ENCODE measurements around the gene TRIM9.
A peak's percentile ranks its signal among the peaks of the same experiment; 100 is the strongest.

Gene TRIM9

DNA sequence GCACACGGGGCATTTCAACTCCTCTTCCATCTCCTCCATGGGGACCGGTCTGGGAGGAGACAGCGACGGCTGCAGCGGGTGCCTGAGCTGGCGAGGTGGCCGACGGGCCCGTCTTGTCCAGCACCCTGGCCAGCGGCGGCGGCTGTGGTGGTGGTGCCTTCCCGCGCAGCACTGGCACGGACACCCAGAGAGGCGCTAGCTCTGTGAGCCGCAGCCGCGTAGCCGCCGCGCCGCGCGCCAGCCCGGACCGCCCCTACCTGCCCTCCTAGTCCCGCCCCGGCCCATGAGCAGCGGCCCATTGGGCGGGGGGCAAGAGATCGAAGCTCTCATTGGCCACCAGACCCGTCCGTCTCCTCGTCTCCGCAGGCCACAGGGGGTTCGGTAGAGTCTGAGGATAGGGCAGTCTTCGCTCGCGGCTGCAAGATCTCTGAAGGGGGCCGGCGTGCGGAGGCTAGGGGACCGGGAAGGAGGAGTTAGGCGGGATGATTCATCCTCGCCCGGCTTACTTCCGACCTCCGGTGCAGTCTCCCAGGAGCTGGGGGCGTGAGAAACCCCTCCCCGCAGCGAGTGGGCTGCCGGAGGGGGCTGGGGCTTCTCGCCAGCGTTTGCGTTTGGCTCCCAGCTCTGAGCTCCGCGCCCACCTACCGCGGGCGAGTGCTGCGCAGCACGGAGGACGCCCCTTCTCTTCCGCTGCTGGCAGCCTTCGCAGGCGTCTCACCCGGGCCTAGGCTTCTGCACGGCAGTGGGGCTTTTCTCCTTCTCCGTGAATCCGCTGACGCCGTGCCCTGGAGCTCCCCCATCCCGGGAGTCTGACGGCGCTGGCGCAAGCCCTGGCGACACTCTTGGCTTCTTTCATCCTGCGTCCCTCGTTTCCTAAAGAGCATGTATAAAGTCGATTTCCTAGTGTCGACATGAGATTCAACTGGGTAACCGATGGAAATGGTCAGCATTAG is at the start of gene TRIM9:
Gene TRIM9, minus strand, starts transcription at position 205 of the 953 bp plus-strand sequence. Its CDS starts 166 bp downstream, at position 39.
- peak; percentile 97 to 98 for ATAC-seq

DNA sequence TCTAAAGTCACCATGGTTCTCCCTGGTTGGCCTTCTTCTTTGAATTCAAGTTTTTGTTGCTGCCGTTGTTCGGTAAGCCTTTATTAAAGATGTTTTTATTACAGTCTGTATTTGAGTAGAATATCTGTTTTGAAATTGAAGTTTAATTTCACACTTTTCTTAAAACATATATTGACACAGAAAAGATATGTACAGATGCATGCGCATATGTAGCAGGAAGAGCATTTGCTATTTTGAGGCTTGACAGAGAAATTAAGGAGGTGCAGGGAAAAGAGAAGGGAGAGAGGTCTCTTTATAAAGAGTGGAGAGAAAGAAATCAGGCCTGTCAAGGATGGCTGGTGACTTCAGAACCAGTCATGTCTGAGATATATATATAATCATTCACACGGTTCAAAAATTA is 46.0 kb upstream of the TRIM9 start:
- ATAC-seq, result no peak

DNA sequence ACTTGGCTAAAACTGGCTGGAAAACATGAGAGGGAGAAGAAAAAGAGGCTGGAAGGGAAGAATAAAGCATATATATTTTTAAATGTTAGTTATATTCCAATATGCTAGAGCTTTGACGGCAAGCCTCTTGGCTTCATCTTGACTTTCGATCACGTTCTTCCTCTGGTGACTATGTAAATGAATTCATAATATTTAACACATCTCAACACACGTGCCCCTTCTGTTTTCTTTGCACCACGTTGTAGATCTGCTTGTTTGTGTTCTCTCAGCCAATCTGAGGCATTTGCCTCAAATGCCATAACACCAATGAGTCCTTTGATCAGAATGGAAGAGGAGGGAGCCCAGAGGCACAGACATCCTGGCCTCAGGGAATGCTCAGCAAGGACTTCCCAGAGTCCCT is 45.4 kb upstream of the TRIM9 start:
- ATAC-seq, result no peak

DNA sequence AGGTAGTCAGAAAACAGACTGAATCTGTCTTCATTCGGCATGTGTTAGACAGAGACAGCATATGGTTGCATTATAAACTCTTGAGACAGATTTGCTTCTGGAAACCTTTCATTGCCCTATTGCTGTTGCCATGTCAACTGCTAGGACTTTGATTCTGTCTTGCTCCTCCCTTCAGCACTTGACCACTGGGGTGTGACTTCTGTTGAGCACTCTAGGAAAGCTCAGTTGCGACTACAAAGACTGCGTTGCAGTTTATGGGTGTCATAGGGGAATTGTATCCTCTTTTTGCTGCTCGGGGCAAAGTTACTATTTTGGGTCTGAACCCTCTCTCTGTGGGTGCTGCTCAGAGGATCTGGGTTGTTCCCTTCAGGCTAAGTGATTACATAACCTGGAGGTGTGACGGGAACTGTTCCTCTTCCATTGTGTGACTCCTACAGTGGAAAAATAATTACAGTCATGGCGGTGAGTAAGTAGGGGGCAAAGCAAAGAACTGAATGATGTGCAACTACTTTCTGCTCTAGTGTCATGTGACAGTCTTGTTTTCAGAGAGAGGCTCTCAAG is 44.3 kb upstream of the TRIM9 start:
- no peak for ATAC-seq

DNA sequence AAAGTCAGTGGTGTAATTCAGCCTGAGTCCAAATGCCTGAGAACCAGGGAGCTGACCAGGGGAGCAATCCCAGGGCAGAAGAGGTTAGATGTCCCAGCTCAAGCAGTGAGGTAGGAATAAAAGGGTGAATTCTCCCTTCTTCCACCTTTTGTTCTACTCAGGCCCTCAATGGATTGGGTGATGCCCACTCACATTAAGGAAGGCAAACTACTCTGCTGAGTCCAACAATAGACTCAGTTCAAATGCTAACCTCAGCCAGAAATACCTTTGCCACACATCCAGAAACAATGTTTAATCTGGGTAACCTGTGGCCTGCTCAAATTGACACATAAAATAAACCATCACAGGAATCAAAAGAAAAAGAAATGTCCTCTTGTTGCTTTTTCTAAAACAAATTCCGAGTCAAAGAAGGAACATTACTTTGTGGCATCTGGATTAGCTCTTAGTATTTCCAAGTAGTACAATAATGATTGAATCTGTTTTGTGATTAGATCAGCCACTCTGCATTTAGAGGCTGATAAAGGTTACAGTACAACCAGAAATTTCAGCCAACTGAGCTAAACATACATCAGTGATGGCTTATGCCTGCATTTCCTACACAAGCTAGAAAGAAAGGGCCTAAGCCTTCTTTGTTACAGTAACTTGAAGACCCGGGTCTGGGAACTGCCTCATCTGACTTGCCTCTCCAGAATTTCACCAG is 43.6 kb upstream of the TRIM9 start:
- ATAC-seq, result no peak

DNA sequence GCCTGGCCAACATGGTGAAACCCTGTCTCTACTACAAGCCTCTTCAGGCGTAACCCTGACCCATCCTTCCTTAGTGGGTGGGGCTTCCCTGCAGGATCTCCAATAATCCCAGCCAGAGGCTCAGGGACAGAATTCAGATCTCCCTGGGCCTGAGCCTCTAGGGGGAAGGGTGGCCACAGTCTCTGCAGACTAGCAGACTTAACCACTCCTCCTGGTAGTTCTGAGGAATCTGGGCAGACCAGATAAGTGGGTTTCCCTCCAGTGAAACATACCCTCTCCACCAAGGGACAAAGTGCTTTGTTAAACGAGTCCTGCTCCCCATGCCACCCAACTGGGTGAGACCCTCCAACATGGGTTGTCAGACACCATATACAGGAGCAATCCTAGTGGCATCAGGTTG is 36.6 kb upstream of the TRIM9 start:
- ATAC-seq, result no peak

DNA sequence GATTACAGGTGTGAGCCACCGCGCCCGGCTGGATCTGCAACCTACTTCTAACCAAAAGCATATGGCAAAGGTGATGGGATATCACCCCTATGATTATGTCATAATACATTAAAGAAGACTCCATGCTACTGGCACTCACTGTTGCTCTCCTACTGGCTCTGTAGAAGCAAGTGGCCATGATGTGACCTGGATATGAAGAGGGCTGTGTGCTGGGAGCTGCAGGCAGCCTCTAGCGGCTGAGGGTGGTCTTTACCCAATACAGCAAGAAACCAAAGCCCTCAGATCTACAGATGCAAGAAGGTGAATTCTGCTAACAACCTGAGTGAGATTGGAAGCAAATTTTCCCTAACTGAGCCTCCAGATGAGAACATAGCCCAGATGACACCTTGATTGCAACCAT is 34.2 kb upstream of the TRIM9 start:
- ATAC-seq, result no peak

DNA sequence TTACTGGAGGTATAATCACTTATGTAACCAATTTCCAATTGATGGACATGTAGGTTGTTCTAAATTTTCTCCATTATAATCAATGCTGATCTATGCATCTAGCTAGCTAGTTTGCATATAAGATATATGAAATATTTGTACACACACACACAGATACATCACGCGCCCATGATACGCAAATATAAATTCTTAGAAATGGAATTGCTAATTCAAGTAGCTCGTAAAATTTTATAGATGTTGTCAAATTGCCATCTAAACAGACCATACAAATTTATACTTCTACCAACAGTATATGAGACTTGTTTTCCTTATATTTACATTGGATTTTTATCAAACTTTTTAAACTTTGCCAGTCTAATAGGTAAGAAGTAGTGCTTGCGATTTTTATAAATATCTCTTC is 29.1 kb upstream of the TRIM9 start:
- no peak for ATAC-seq

DNA sequence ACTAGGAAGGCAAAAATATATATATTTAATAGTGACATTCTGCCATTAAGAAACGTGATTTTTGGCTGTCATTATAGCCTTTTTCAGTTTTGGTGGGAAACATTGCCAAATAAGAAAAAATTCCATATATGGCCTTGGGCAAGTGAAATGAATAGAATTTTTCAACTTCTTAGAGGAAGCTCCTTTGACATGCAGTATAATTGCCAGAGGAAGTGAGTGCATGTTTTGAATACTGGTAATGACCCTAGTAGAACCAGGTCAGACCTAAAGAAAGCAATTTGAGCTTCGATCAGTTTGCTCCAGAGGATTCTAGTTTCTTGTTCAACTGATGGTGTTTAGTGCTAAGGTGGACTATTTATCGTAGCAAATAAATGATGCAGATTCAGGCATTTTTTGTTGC is 26.2 kb upstream of the TRIM9 start:
- ATAC-seq, result no peak

DNA sequence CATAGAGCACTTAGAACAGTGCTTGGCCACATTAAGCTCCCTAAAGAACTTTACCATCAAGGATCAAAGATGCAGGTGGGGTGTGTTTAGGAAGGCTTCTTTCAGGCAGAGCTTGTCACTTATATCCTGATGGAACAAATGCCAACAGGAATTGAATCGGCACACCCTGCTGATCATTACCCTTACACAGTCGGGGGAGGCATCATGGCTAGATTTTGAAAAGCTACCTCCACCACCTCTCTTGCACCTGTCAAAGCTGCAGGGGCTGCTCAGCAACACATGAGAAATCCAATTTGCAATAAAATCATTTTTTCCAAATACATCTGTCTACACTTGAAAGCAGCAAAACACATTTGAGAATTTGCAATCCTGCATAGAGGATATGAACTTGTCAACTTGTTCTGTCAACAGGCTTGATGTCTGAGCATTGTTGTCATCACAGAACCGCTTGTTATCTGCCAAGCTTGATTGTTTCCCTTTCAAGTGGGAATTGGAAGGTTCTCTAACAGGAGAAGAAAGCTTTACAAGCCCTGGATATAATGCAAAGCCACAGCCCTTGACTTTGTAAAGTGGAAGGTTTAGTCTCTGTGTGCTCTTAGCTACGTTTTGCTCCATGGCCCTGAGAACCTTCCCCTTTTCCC is 24.6 kb upstream of the TRIM9 start:
- no peak for ATAC-seq

DNA sequence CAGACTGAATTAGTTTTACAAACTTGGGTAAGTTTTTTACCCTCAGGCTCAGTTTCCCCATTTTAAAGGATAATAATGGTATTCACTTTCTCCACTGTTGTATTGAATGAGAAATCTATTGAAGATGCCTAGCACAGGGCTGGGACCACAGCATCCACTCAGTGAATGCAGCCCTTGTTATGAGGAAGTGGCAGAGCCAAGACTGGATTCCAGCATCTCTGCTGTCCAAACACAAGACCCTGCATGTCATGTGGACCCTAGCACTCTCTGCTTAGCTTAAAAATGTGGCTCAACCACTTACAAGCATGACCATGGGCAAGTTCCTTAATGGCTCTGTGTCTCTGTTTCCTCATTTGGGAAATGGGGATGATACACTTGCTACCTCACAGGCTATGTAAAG is 24.1 kb upstream of the TRIM9 start:
- no peak for ATAC-seq

DNA sequence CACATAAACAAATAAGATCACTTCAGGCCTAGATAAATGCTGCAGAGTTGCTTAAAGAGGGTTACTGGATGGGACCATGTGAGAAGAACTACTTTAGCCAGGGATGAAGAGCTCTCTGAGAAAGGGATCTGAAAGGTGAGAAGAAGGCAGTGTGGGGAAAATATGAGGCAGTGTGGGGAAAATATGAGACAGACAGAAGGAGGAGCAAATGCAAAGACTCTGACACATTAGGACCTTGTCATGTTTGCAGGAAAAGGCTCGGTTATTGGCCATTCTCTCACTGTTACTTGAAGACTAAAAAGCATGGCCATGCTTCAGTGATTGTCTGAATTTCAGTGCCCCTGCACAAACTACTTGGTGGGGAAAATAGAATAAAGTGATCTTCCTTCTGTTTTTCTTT is 22.7 kb upstream of the TRIM9 start:
- ATAC-seq, result no peak

DNA sequence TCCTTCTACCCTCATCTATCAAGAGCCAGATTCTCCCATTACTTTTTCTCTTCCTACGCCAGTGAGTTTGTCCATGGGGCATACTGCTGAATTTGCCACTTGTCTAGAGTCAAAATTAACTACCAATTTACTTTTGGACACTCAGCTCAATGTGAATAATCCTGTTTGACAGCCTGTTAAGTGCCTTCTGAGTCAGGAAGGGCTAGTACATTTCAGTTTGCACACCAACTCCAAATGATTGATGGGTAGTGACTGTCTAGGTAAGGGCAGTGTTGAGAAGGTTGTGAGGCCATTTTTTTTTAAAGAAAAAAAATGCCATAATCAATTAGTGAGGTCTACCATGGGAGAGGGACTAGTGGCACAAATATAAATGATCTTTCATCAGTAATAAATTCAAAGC is 21.8 kb upstream of the TRIM9 start:
- no peak for ATAC-seq

DNA sequence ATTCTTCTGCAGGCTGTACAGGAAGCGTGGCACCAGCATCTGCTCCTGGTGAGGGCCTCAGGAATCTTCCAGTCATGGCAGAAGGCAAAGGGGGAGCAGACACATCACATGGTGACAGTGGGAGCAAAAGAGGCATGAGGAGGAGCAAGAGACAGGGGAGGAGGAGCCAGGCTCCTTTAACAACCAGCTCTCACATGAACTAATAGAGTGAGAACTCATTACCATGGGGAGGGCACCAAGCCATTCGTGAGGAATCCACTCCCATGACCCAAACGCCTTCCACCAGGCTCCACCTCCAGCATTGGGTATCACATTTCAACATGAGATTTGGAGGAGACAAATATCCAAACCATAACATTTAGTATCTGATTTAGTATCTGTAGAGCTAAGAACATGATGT is 14.7 kb upstream of the TRIM9 start:
- no peak for ATAC-seq

DNA sequence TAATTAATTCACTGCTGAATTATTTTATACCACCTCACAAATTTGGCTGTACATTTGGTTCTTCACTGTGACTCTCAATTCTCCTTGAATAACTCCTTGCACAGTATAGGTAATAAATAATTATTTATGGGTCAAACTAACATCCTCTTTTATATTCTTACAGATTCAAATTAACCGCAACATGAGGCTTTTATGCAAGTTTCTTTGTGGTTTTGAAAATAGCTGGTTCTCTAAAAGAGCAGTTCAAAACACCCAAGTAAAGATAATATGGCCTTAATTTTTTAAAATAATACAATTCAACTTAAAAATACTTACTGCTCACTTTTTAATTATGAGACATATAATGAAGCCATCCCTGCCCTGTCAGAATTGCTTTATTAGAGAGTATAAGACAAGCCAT is 12.9 kb upstream of the TRIM9 start:
- no peak for ATAC-seq

DNA sequence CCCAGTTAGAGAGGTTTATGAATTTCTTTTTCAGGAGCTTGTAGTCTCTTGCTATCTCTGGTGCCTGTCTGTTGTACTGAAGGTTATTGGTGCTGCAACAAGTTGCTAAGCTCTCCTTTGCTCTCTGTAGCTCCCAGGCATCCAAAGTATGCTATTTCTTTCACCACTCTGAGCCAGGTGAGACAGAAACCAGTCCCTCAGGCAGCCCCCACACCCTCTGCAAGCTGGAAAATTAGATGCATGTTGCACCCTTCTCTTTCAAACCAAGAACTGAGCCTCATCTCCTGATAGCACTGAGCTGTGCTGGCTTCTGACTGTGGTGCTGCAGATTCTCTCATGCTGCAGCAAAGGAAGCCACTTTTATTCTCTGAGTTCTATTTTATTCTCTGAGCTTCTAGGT is 9.6 kb upstream of the TRIM9 start:
- no peak for ATAC-seq

DNA sequence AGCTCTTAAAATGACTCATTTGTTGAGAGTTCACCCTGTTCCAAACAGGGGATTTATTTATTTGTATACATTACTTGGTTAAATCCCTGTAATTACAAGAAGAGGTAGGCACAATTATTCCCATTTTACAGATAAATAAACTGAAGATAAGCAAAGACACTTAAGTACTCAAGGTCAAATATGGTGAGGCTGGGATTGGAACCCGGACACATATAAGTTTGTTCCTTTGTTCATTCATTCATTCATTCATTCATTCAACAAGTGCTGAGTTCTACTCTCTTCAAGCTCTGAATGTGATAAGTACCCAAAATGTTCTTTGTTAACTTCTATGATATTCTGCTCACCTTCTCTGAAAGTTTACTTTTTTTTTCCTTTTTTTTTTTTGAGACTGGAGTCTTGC is 2.4 kb upstream of the TRIM9 start:
- ATAC-seq, result no peak

DNA sequence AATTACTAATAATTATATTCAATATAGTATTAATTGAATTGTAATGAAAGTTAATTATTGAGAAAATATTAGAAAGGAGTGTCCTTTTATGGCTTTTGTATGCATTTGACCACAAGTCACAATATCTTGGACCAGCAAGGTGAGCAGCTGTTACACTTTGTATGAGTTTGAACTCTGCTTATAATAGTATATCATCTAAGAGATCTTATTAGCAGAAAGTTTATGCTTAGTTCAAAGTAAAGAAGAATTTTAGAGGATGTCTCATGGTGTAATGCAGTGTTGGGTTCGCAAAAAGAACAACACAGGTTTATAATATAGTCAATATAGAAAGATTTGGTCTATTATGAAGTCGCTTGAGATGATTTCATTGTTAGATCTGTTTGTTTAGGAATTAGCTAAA is 2.0 kb upstream of the TRIM9 start:
- ATAC-seq, result no peak

DNA sequence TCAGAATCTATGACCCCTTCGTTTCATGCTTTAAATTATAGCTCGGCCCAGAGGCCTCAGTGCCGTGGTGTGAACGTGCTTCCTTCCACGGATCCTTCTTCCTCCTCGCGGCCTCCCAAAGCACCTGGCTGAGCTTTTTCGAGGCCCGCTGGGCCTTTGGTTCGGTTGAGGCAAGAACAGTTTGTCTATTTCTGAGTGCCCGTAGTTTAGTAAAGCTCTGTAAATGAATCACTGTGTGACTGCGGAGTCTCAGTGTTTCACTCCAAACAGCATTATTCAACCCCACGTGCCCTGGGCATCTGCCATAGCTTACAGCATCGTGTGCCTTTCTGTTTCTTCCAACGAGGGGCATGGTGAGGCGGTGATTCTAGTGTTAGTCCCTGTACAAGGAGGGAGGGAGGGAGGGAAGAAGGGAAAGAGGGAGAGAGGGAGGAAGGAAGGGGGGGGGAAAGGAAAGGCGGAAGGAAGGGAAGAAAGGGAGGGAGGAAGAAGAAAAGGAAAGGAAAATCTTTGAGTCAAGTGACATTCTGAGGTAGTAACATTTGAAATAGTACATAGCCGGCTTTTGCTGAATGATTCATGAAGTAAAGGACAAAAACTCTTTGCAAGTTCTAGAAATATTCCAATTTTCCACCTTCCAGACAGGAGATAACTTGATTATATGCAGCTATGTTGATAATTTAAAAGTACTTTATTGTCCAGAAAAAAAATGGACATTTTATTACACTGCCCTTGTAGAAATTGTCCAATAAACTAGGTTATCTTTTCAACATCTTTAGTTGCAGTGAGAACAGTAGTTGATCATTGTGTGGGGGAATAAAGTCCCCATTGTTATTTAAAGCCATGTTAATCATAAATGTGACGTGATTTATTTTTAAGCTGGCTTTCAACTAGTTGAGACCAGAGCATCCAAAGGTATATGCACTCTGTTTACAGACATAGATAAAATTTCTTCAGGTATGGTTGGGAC is 1.2 kb upstream of the TRIM9 start:
- ATAC-seq, result no peak

DNA sequence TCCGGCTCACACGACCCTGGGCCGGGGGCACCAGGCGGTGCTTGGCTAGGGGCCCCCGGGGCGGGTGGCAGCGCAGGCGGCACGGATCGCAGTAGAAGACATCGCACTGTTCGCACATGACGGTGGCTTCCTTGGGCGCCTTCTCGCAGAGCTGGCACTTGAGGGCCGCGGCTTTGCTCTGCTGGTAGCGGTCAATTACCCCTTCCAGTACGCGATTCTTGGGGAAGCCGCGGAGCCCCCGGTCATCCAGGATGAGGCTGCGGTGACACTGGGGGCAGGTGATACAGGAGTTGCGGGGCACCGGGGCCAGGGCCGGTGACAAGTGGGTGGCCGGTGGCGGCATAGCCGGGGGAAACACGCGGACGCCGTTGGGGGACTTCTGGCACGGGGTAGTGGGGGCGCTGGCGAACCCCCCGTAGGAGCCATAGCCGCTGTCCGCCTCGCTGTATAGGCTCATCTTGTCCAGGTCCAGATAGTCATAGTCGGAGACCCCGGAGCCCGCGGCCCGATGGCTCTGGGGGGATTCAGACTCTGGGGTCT is 553 bp downstream of the TRIM9 start:
- ATAC-seq, result no peak

DNA sequence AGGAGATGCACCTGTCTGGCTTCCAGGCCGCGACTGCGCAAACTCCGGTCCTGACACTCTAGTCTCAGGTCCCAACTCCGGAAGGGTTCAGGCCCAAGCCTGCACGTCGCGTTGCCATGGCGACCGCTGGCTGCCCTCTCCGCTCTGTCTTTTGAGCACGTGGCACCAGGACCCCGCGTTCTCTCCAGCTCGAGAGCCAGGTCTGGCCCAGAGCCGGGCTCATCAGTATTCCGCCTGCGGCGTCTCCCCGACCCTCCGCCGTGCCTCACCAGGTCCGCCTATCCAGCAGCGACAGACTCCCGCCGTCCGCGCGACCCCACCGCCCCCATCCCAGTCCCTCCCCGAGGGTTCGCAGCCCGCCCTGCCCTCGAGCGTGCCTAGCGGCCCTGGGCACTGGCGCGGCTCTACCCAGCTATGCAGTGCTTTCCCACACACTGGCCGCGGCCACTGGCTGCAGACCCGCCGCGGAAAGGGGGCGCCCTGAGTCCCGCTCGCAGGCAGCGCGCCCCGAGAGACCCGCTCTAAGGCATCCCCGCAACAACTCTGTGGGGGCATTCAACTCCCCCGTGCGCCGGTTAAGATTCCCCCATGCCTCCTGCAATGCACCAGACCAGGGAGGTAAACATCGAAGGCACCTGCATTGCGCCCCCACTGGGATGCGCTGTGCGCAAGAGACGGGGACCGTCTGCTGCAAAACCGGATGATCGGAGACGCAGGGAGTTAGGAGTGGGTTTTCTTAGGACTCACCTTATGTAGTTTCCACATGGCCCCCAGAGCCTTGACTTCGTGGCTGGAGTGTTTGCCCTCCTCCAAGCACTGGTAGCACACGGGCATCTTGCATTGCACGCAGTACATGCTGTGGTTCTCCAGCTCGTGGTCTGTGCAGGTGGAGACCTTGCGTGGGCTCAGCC is 1.3 kb downstream of the TRIM9 start:
- ATAC-seq, result no peak
